Duodenal mucosa (tissue), 2 donors: ENCODE data around the gene DES.
"Not testable (repeated sequence)": the region's sequence is repeated elsewhere in the genome, so short reads cannot be mapped to it uniquely, and the experiment has no call there.

Experiments
- H3K27ac ChIP-seq: one replicate; pipeline ENCODE4 v1.7.0; 2013; ENCODE audit warnings: low read depth, low read length
- H3K27me3 ChIP-seq, 2 donors: one replicate each; pipeline ENCODE4 v1.7.0; 2013; ENCODE audit warnings: low read length in 2 of 2, control low read depth in 1 of 2; ENCODE audit not compliant: insufficient read depth in 2 of 2, control insufficient read depth in 1 of 2
- H3K36me3 ChIP-seq, 2 donors: one replicate each; pipeline ENCODE4 v1.7.0; 2013; ENCODE audit warnings: low read length in 2 of 2, control low read depth in 1 of 2; ENCODE audit not compliant: insufficient read depth in 2 of 2, control insufficient read depth in 1 of 2
- H3K4me1 ChIP-seq, 2 donors: one replicate each; pipeline ENCODE4 v1.7.0; 2013; ENCODE audit warnings: low read length in 2 of 2, control low read depth in 1 of 2; ENCODE audit not compliant: insufficient read depth in 2 of 2, control insufficient read depth in 1 of 2
- H3K4me3 ChIP-seq, 2 donors: one replicate each; pipeline ENCODE4 v1.7.0; 2013; ENCODE audit warnings: low read length in 2 of 2, low read depth in 1 of 2
- H3K9ac ChIP-seq, 2 donors: one replicate each; pipeline ENCODE4 v1.7.0; 2013; ENCODE audit warnings: low read length in 2 of 2, low read depth in 1 of 2
- H3K9me3 ChIP-seq, 2 donors: one replicate each; pipeline ENCODE4 v1.7.0; 2013; ENCODE audit warnings: low read length in 2 of 2, control low read depth in 1 of 2; ENCODE audit not compliant: control insufficient read depth in 1 of 2

DES gene

DNA sequence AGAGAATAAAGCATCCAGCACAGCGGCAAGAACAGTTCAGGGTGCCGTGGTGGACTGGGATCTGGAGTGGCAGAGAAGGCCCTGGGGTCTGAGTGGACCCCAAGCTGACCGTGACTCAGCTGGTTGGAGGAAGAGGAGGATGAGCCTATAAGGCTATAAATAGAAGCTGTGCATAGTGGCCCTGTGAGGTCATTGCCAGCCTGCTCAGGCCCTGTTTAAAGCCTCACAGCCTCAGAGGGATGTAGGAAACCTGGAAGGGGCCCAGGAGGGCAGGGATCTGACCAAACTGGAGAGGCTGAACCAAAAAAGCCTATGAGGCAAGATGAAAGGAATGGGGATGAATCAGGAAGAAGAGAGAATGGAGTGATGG lies 11.3 kb upstream of the DES start:
- no peaks in the 10 kb centered on the region for H3K9me3 ChIP-seq
- peaks cover 0 to 6% of the 10 kb centered on the region in 2 donors for H3K4me1 ChIP-seq
- no peak overlapping the region for H3K9ac ChIP-seq
- H3K27me3 ChIP-seq, result no peaks in the 10 kb centered on the region
- no peaks in the 10 kb centered on the region for H3K36me3 ChIP-seq
- peak overlapping the region; percentile 25 for H3K27ac ChIP-seq
- no peak overlapping the region for H3K4me3 ChIP-seq

DNA sequence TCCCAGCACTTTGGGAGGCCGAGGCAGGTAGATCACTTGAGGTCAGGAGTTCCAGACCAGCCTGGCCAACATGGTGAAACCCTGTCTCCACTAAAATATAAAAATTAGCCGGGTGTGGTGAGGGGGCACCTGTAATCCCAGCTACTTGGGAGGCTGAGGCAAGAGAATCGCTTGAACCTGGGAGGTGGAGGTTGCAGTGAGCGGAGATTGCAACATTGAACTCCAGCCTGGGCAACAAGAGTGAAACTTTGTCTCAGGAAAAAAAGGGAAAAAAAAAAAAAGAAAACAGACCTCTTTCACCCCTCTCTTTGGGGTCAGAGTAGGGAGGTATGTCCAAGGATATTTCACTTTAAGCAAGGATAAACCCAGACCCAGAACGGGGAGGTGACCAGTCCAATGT lies 10.8 kb upstream of the DES start:
- H3K27me3 ChIP-seq, H3K9ac ChIP-seq, H3K4me1 ChIP-seq, H3K4me3 ChIP-seq, H3K9me3 ChIP-seq, H3K36me3 ChIP-seq: not testable (repeated sequence)
- H3K27ac ChIP-seq, result peak overlapping the region; percentile 5

DNA sequence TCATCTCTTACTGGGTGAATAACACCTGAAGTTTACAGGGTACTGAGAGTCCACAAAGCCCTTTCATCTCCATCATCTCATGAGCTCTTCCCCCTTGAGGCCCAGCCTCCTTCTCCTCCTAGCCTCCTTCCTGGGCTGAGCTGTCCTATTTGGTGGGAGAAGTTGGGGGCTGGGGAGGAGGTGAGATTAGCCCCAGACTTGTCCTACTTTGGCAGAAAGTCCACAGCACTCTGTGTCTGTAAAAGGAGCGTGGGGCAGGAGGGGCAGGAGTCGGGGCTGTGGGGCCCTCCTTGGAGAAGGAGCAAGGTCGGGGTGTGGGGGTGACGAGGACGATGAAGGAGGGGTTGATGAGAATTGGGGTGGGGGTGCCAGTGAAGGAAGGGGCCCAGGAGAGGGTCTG lies 10.0 kb upstream of the DES start:
- peaks cover 0 to 3% of the 10 kb centered on the region in 2 donors for H3K27me3 ChIP-seq
- H3K9me3 ChIP-seq, result peaks cover 0 to 2% of the 10 kb centered on the region in 2 donors
- no peaks in the 10 kb centered on the region for H3K36me3 ChIP-seq
- H3K27ac ChIP-seq, result no peak overlapping the region
- H3K4me3 ChIP-seq, result no peak overlapping the region
- H3K4me1 ChIP-seq, result no peaks in the 10 kb centered on the region
- no peak overlapping the region for H3K9ac ChIP-seq

DNA sequence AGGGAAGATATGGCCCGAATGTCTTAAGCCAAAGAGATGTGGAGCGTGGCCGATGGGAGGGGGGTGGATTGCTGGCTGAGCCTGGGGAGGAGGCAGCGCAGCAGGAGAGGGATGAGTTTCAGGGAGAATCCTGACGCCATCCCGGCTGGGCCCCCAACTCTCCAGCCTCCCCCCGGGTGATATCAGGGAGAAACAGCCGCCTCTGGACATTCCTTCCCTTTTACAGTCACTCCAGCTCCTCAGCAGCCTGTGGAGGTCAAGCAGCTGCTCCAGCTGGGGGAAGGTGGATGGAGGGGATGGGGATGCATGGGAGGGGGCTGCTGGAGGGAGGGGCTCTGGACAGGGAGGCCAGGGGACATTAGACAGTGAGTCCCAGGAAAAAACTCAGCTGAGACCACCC lies 9.5 kb upstream of the DES start:
- Histone ChIP-seq H3K36me3 (no peaks in the 10 kb centered on the region), H3K4me3 (no peak overlapping the region), H3K27me3 (peaks cover 0 to 4% of the 10 kb centered on the region in 2 donors), H3K4me1 (no peaks in the 10 kb centered on the region), H3K9ac (no peak overlapping the region), H3K9me3 (peaks cover 0 to 2% of the 10 kb centered on the region in 2 donors), H3K27ac (no peak overlapping the region)

DNA sequence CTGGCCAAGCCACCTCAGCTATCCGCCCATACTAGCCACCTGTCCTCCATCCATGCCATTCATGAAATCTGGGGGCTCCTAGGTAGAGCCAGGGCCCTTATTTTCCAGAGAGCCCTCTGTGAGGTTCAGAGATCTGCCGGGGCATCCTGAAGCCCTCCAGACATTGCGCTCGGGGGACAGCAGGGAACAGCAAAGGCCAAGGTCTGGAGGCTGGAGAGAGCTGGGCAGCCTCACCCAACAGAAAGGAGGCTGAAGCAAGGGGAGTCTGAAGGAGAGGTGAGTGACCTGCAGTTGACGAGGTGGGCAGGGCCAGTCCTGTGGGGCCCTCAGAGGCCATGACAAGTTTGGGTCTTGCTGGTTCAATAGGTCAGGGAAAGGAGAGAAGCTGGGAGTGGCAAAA lies 8.6 kb upstream of the DES start:
- Histone ChIP-seq H3K9ac (no peak overlapping the region), H3K4me3 (no peak overlapping the region), H3K4me1 (no peaks in the 10 kb centered on the region), H3K36me3 (no peaks in the 10 kb centered on the region), H3K27me3 (peaks cover 0 to 4% of the 10 kb centered on the region in 2 donors), H3K9me3 (peaks cover 0 to 2% of the 10 kb centered on the region in 2 donors), H3K27ac (no peak overlapping the region)

DNA sequence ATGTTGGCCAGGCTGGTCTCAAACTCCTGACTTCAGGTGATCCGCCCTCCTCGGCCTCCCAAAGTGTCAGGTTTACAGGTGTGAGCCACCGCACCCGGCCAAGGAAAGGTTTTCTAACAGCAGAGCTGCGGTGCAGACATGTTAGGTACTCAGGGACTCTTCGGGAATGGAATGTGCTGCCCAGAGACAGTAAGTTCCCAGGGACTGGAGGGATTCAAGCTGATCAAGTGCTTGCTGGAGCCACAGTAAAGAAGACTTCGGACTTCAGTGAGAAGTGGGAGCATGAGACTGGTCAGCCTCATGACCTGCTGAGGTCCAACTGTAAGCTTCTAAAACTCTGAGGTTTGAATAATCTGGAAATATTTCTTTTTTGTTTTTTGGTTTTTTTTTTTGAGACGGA lies 7.8 kb upstream of the DES start:
- H3K4me1 ChIP-seq, result no peaks in the 10 kb centered on the region
- H3K4me3 ChIP-seq, result no peak overlapping the region
- peaks cover 0 to 4% of the 10 kb centered on the region in 2 donors for H3K27me3 ChIP-seq
- H3K9ac ChIP-seq, result no peak overlapping the region
- H3K27ac ChIP-seq, result no peak overlapping the region
- no peaks in the 10 kb centered on the region for H3K36me3 ChIP-seq
- H3K9me3 ChIP-seq, result peaks cover 0 to 2% of the 10 kb centered on the region in 2 donors

DNA sequence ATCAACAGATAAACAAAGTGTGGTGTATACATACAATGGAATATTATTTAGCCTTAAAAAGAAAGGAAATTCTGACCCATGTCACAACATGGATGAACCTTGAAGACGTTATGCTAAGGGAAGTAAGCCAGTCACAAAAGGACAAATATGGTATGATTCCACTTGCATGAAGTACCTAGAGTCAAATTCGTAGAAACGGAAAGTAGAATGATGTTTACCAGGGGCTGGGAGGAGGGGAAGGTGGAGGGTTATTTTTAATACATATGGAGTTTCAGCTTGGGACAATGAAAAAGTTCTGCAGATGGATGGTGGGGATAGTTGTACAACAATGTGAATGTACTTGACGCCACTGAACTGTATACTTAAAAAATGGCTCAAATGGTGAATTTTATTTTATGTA lies 3.3 kb upstream of the DES start:
- Histone ChIP-seq H3K4me3 (no peak overlapping the region), H3K9ac (no peak overlapping the region), H3K9me3 (peaks cover 0 to 2% of the 10 kb centered on the region in 2 donors), H3K36me3 (no peaks in the 10 kb centered on the region), H3K4me1 (no peaks in the 10 kb centered on the region), H3K27me3 (peaks cover 18 to 23% of the 10 kb centered on the region in 2 donors), H3K27ac (no peak overlapping the region)

DNA sequence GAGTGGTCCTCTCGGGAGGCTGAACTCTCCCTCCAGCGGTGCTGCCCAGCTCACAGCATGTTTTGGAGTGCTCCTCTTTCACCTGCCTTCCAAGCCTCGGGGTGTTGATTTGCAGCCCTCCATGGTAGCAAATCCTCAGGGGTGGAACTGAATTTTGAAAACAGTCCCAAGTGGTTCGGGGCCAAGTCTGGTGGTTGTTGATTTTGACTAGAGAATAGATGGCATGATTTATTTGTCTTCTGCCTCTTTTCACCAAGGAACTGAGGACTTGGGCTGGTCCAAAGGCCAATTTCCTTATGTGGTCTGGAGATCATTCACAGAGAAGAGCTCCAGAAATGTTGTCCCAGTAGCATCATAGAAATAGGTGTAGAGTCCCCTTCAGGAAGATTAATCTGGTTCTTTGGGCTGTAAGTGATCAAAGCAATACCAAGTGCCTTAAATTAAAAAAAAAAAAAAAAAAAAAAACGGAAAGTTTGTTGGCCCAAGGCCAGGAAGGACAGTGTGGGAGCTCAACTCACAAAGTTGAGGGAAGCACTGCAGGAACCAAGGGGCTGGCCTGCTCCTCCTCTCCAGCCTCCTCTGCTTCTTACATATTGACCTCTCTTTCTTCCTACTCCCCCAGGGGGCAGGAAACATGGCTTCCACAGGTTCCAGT lies 2.5 kb upstream of the DES start:
- H3K27ac ChIP-seq, result no peak overlapping the region
- no peaks in the 10 kb centered on the region for H3K36me3 ChIP-seq
- peaks cover 0 to 2% of the 10 kb centered on the region in 2 donors for H3K9me3 ChIP-seq
- H3K4me3 ChIP-seq, result no peak overlapping the region
- no peak overlapping the region for H3K9ac ChIP-seq
- H3K4me1 ChIP-seq, result no peaks in the 10 kb centered on the region
- H3K27me3 ChIP-seq, result peaks cover 24 to 30% of the 10 kb centered on the region in 2 donors

DNA sequence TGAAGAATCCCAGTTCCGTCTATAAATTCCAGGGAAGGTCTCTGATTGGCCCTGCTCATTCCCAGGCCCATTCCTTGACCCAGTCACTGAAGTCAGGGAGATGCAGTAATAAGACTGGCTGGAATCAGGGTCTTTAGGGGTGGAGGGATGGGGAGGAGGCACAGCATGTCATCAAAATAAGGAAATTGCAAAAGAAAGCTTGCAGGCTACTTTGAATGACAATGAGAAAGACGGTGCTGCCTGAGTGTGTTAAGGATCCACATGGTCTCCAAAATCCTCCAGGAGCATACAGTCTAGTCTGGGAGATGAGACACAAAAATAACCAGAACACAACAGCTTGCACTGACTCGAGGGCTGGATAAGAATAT lies 2.0 kb upstream of the DES start:
- Histone ChIP-seq H3K4me3 (no peak overlapping the region), H3K27me3 (peaks cover 24 to 33% of the 10 kb centered on the region in 2 donors), H3K9me3 (peaks cover 0 to 2% of the 10 kb centered on the region in 2 donors), H3K36me3 (no peaks in the 10 kb centered on the region), H3K27ac (no peak overlapping the region), H3K9ac (no peak overlapping the region), H3K4me1 (no peaks in the 10 kb centered on the region)

DNA sequence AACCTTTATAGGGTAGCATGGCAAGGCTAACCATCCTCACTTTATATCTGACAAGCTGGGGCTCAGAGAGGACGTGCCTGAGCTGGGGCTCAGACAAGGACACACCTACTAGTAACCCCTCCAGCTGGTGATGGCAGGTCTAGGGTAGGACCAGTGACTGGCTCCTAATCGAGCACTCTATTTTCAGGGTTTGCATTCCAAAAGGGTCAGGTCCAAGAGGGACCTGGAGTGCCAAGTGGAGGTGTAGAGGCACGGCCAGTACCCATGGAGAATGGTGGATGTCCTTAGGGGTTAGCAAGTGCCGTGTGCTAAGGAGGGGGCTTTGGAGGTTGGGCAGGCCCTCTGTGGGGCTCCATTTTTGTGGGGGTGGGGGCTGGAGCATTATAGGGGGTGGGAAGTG lies 1.2 kb upstream of the DES start:
- no peak overlapping the region for H3K27ac ChIP-seq
- no peak overlapping the region for H3K9ac ChIP-seq
- peaks cover 24 to 33% of the 10 kb centered on the region in 2 donors for H3K27me3 ChIP-seq
- H3K36me3 ChIP-seq, result no peaks in the 10 kb centered on the region
- no peaks in the 10 kb centered on the region for H3K4me1 ChIP-seq
- H3K9me3 ChIP-seq, result peaks cover 0 to 2% of the 10 kb centered on the region in 2 donors
- no peak overlapping the region for H3K4me3 ChIP-seq

DNA sequence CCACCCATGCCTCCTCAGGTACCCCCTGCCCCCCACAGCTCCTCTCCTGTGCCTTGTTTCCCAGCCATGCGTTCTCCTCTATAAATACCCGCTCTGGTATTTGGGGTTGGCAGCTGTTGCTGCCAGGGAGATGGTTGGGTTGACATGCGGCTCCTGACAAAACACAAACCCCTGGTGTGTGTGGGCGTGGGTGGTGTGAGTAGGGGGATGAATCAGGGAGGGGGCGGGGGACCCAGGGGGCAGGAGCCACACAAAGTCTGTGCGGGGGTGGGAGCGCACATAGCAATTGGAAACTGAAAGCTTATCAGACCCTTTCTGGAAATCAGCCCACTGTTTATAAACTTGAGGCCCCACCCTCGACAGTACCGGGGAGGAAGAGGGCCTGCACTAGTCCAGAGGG lies 803 bp upstream of the DES start:
- Histone ChIP-seq H3K4me3 (no peak overlapping the region), H3K9ac (no peak overlapping the region), H3K36me3 (no peaks in the 10 kb centered on the region), H3K27ac (peak overlapping the region; percentile 44), H3K4me1 (no peaks in the 10 kb centered on the region), H3K9me3 (peaks cover 0 to 2% of the 10 kb centered on the region in 2 donors), H3K27me3 (peaks cover 24 to 33% of the 10 kb centered on the region in 2 donors)
